Measurements from ENCODE around the gene HDAC4. TPM values are rescaled to one million over a fixed set of nuclear protein-coding genes. Genes with fewer than 3 reads are reported as not detected.

Gene HDAC4
- total and polyA plus RNA-seq, 2 of the 8 experiments (the other 6 are each of a cell fraction or from before 2014, with no cell fraction given), result 15.4 to 31.5 TPM

DNA sequence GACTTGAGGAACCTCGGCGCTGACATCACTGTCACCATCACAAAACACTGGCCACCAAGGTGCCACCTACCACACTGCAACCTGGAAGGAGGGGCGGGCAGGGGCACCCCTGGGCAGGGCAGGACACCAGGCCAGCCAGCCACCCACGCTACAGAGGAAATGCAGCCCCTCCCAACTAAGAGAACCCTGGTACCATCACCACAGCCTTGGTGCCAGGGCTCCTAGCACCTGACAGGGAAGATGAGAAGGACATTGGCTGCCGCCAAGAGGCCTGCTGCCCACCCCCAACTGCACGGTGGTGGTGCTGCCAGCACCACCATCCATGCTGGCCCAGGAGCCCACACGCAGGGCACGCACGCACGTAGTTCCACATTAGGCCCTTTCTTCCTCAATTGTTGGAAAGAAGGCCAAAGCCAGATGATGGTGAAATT, 88.7 kb downstream of the HDAC4 start:
- Histone ChIP-seq H4K20me1 (replicated peaks in 1 of 2; ENCODE audit: control insufficient read depth in 1 of 2, insufficient read depth in 2 of 2, low read length in 2 of 2) (peaks cover 4 to 10% of the 10 kb centered on the region in 2 experiments), H2AK5ac (ENCODE audit: low read depth, low read length) (no peak overlapping the region), H3K23me2 (ENCODE audit: low read depth, low read length) (no peaks in the 10 kb centered on the region), H2BK120ac (replicated peaks; ENCODE audit: low read depth, low read length) (no peak overlapping the region), H2BK12ac (ENCODE audit: low read depth, low read length) (no peak overlapping the region), H3K27me3 (replicated peaks in 1 of 4; ENCODE audit: control insufficient read depth in 3 of 4, extremely low read depth in 1 of 4, insufficient read depth in 3 of 4, low read length in 3 of 4) (no peaks in the 10 kb centered on the region), H3K9ac (replicated peaks in 1 of 4; ENCODE audit: extremely low read depth in 1 of 4, low read depth in 3 of 4, low read length in 3 of 4) (no peak overlapping the region), H2BK5ac (ENCODE audit: low read depth, low read length) (no peak overlapping the region), H3K27ac (ENCODE audit: low read depth, low read length) (no peak overlapping the region), H3K9me3 (ENCODE audit: insufficient read depth in 2 of 2, low read depth in 1 of 2, low read length in 1 of 2) (peaks cover 4 to 8% of the 10 kb centered on the region in 2 experiments; a peak in 2 of 4 replicates), H3K4ac (replicated peaks; ENCODE audit: insufficient read length, low read depth, low read length) (no peak overlapping the region), H3K79me1 (ENCODE audit: low read depth, low read length) (peaks cover 28% of the 10 kb centered on the region), H3K14ac (ENCODE audit: insufficient read length) (no peak overlapping the region), H2AFZ (ENCODE audit: low read length) (no peak overlapping the region), H3K79me2 (ENCODE audit: control insufficient read depth in 1 of 2, insufficient read depth in 2 of 2, low read length in 2 of 2) (peaks cover 0 to 93% of the 10 kb centered on the region in 2 experiments; a peak in 3 of 4 replicates), H4K8ac (ENCODE audit: extremely low read depth, insufficient read depth, low read length) (no peak overlapping the region), H2BK15ac (ENCODE audit: low read length) (no peak overlapping the region), H3K4me2 (ENCODE audit: insufficient read depth in 1 of 2, low read depth in 2 of 2, low read length in 2 of 2) (no peak overlapping the region), H3K4me3 (ENCODE audit: extremely low read depth in 1 of 4, insufficient read depth in 2 of 4, low read depth in 3 of 4, low read length in 4 of 4) (no peak overlapping the region), H4K91ac (replicated peaks; ENCODE audit: insufficient read length, low read length) (no peak overlapping the region), H3K23ac (ENCODE audit: insufficient read length) (no peak overlapping the region), H3K18ac (ENCODE audit: extremely low read depth, low read length) (no peak overlapping the region), H2BK20ac (ENCODE audit: low read length) (no peak overlapping the region), H3K36me3 (ENCODE audit: control insufficient read depth in 2 of 4, insufficient read depth in 4 of 4, low read length in 3 of 4) (no peaks in the 10 kb centered on the region; a peak in 1 of 8 replicates), H4K5ac (ENCODE audit: insufficient read length, low read depth, low read length) (no peak overlapping the region), H3K56ac (replicated peaks; ENCODE audit: insufficient read length, low read depth, low read length) (no peak overlapping the region), H3K4me1 (replicated peaks in 1 of 4; ENCODE audit: control insufficient read depth in 3 of 4, insufficient read depth in 4 of 4, low read length in 3 of 4) (no peaks in the 10 kb centered on the region; a peak in 2 of 7 replicates)
- TF ChIP-seq SIX5 (IDR thresholded peaks at IDR 0.05; ENCODE audit: low read depth, low read length) (no peak), EGR1 (IDR thresholded peaks at IDR 0.05; ENCODE audit: borderline replicate concordance, low read depth, low read length) (no peak), SP1 (IDR thresholded peaks at IDR 0.05; ENCODE audit: low read depth, low read length) (no peak), SUZ12 (IDR thresholded peaks at IDR 0.05; ENCODE audit: low read length) (no peak), BCL11A (IDR thresholded peaks at IDR 0.05; ENCODE audit: low read depth in 2 of 2, low read length in 2 of 2) (no peak), KDM5A (IDR thresholded peaks at IDR 0.05; ENCODE audit: low read length) (no peak), SIRT6 (IDR thresholded peaks at IDR 0.05; ENCODE audit: low read length) (no peak), EP300 (IDR thresholded peaks at IDR 0.05; ENCODE audit: borderline replicate concordance in 1 of 2, low read depth in 2 of 2, low read length in 2 of 2) (no peak), POLR2A (IDR thresholded peaks at IDR 0.05; ENCODE audit: control extremely low read depth in 1 of 2, low read depth in 2 of 2, low read length in 2 of 2) (no peak)
- TF ChIP-seq, protein P1, sequence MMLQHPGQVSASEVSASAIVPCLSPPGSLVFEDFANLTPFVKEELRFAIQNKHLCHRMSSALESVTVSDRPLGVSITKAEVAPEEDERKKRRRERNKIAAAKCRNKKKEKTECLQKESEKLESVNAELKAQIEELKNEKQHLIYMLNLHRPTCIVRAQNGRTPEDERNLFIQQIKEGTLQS (IDR thresholded peaks at IDR 0.05; ENCODE audit: insufficient read depth, low read depth, low read length), result no peak
- ChIA-PET CTCF (ENCODE audit: partially characterized antibody) (no interaction called here), POLR2A (ENCODE audit: partially characterized antibody) (no interaction called here)
- DNase-seq (ENCODE audit: low read depth in 1 of 2, low spot score in 2 of 2) (no peak), FAIRE-seq (no peak)
- WGBS, 2 experiments (ENCODE audit: extremely low coverage in 1 of 2, insufficient coverage in 1 of 2, insufficient read length in 1 of 2, insufficient replicate concordance in 2 of 2, low coverage in 1 of 2, low lambda C conversion rate in 2 of 2, missing lambda C conversion rate in 1 of 2), result 96% methylated on average over 10 of the region's 10 CpGs; no CpG with 5 or more reads in 1 of the 2 experiments

All from H1 (cell line).